CD4-positive, alpha-beta T cell treated with Interleukin-15 for 4 hours (primary cell): Measurements from ENCODE around the gene SYT1.

ENCODE experiments used
- DNase-seq: peaks from one replicate; pipeline ENCODE4 v3.0.0-alpha.2; 2020; ENCODE audit warnings: low spot score

Gene SYT1

DNA sequence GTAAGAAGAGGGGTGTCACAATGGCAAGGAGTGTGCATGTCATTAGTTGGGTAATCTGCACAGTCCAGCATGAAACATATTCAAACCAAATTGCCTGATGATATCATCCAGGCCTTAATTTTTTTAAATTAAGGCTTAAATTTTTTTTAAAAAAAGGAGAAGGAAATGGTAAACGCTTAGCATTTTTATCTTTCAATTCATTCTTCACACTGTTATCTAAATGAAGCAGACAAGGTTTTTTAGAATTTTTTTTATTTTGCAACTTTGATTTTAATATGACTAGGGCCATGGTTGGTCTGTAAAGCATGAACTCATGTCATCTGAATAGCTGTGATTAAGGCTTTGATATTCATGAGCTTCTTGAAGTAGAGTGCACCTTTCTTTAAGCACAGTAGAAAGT, 362.5 kb downstream of the SYT1 start:
- no peak for DNase-seq

DNA sequence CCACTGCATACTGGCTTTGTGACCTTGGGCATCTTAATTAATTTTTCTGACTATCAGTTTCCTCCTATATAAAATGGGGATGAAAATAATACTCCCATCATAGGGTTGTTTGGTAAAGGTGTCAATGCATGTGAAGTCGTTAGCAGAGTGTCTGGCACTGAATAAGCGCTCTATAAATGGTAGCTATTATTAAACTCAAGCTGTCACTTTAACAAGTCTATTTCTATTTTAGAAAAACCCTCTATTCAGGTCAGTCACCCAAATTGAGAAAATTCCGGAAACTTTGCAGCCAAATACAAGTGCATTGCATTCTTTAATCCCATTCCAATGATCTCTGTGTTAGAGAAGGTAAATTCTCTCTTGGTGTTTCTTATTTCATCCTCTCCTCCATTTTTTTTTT, 363.1 kb downstream of the SYT1 start:
- no peak for DNase-seq

DNA sequence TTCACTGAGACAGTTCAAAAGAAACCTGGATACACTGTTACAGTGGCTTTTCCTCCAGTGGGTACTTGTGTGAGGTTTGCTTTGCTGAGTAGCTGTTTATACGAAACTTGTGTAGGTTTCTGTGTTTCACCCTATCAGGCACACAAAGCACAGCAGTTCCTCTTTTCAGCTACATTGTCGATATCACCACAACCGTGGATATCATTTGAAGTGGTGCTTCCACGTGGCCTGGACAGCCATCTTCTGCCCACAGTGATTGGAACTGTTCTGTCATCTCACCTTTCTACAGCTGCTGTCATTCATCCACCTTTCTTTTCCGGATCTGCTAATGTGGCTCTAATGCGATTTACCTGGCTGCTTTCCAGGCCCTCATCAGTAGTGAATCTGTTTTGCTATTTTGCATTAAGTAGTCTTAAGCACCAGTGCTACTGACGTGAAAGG, 368.8 kb downstream of the SYT1 start:
- DNase-seq: no peak

DNA sequence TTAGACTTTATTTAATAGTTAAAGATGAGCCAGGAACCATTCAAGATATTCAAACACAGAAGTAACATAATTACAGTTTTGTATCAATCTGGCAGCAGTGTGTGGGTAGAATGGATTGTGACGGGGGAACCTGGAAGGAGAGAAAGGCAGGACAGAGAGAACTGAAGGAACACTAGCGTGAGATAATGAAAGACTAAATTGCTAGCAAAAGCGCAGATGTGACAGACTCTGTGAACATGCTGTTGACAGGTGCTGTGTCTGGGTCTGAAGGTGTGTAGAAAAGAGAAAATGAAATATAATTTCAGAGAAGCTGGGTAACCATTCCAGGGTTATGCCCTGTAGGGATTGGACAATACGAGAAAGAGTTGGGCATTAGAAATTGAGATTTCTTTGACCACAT, 372.3 kb downstream of the SYT1 start:
- no peak for DNase-seq

DNA sequence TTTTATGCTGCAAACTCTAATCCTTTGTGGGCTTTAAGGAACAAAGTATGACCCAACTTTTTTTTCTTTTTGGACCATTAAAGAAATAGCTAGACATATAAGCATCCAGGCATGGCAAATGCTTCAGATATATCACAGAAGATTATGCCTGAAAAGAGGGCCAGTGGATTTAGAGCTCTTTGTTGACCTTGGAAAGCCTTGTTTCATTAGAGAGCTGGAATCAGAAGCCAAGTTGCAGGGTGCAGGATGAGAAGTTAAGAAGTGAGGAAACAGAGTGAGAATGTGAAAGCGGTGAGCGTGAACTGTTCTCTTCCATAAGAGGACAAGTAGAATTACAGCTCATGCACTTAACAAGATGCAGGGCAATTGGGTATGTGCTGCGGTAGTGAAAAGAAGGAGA, 373.7 kb downstream of the SYT1 start:
- DNase-seq: no peak

DNA sequence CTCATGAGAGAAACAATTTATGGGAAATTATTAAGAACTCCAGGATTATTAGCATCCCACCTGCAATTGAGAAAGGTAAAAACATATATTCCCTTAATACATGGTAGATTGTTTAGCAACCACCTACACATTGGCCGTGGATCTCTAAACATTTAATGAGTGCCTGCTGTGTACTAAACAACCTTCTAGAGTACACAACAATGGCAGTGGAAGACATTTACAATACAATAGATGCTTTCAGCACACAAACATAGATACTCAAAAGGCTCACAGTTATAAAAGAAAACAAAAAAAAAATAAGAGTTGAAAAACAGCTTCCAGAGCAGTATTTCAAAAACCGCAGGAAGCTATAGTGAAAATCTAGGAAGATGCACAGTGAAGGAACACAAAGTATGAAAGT, 382.9 kb downstream of the SYT1 start:
- DNase-seq: no peak

DNA sequence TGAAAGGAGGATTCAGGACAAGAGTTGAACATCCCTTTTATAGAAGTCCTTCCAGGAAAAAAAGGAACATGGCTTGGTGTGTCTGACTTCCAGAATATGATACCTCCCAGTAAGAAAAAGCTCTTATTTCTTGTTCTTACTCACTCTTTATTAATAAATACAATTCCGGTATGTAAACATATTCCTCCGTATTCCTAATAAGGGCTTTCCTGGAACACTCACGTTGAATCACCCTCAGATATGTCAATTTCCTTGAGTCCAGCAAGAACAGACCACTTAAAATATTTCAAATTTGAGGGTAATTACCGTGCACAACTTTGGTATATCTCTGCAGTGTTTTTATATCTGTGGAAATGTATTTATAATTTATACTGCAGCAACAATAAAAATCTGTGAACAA, 385.6 kb downstream of the SYT1 start:
- DNase-seq: no peak

DNA sequence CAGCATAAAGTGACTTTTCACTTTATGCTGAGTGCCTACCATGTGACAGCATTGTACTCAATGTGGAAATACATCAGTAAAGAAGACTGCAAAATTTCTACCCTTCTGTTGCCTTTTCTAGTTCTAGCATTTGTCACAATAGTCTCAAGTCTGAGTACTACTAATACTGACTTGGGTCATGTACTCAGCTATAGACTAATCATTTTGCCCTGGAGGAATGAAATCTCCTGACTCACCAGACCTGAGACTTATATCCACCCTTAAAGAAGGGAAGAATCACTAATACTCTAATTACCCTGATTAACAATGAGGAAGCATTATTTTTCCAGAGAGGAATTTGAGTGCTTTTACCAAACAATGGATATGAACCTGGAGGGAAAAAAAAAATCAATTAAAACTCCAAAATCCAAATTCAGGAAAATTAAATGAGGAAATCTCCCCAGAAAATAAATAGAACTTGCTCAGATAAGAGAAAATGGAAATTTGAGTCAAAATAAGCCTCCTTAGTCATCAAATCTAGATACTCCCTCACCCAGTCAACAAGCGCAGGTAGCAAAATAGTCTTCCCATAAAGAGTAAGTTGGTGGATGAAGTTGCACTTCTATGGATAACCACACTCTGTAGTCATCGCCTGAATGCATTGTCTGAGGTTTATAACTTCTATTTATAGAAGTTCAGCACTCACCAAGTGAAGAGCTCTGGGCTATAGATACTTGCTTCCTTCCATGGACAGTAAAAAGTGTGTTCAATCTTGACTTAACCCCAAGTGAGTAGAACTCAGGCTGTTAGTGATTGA, 386.6 kb downstream of the SYT1 start:
- no peak for DNase-seq

DNA sequence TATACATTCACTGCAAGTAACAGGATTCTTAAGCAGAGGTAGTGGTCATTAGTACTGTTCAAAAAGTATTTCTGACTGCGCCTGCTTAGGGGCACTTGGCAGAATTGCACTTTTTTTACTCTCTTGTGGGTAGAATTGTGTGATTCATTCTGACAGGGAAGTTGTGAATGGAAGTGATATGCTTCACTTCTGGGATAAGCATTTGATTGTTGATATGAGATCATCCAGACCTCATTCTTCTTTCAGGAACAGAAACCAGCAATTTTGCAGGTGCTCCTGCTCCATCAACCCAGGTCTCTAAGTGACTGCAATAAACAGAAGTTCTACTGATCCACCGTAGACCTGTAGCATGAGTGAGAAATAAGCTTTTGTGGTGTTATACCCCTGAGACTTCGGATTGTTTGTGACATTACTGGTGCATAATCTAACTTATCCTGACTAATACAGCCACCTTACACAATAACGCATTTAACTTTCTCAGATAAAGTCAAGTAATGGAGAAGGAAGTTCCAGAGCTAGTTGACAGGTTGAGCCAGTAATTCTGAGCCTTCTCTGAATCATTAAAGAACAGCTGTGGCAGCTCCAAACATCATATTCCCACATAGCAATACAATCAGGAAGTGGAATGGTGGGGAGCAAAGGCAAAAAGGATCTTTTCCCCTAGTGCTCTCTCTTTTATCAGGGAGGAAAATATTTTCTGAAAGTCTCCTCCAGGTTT, 387.9 kb downstream of the SYT1 start:
- DNase-seq: no peak

DNA sequence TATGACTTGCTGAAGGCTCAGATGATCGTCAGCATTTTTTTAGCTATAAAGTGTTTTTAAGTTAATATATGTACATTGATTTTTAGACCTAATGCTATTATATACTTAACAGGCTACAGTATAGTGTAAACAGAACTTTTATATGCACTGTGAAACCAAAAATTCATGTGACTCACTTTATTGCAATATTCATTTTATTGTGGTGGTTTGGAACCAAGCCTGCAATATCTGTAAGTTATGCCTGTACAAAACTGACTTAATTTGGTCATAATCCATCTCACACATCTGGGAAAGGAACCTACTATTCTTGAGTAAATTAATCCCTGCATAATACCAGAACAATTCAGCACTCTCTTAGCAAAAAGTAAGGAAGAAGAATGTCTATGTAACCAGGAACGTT, 390.7 kb downstream of the SYT1 start:
- no peak for DNase-seq

DNA sequence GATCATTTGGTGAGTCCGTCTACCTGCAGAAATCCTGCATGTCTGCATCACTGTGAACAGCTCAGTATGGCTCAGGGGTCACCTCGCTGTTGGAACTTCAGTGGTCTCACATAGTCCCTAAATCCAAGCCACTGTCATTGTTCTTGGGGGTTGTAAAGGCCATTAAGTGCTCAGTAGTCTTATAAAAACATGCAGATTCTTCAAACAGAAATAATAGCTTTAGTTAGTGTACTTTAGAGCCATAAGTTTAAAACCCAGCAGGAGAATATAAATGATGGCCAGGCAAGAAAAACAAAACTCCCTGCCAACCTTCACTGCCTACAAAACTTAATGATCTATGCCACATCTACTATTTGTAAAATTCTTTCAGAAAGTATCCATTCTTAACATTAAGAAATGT, 396.3 kb downstream of the SYT1 start:
- no peak for DNase-seq

DNA sequence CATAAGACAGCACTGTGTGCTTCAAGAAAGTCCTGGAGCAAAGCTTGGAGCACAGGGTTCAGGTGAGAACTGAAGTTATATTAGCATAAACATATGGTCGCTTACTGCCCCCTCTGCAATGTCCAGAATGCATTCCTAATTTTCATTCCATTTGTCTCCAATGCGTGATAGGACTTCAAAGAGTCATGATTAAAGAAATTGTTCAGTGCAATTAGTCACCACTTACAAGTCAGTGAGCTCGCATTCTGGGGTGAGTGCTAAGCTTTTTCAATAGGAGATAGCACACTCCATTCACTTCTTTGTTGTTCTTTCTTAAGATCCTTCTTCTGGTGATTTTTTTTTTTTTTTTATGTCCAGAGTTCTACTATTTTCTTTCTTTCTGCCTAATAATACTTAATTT, 398.4 kb downstream of the SYT1 start:
- no peak for DNase-seq

DNA sequence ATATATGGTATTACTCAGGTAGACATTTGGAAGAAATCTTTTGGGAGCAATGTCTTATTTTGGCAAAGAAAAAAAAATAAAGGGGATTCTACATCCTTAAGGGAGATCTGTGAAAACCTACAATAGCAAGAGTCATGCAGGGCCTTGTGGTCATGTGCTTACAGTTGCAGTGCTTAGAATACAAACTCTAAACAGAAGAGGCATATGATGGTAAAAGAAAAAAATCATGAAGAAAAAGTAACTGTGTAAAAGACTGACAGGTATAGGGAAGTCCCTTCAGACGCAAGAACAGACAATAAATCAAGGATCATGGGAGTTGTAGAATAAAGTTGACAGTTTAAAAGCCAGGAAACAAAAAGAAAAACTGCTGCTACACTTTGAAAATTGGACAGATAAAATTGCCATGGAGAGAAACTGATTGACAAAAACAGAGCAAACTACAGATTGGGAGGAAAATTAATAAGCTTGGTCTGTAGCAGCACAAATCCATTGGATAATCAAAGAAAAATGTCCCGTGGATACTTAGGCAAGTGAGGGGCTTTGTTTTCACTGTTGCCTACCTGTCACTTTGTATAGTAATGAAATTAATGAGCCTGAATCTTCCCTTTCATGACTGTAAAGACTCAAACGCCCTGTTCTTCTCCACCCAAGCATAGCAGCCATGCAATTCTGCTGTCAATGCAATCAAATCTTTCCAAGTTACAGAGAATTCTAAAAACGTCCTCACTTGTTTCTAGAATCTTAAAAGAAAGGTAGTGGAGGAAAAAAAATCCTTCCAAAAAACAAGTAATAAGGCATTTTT, 402.0 kb downstream of the SYT1 start:
- no peak for DNase-seq

DNA sequence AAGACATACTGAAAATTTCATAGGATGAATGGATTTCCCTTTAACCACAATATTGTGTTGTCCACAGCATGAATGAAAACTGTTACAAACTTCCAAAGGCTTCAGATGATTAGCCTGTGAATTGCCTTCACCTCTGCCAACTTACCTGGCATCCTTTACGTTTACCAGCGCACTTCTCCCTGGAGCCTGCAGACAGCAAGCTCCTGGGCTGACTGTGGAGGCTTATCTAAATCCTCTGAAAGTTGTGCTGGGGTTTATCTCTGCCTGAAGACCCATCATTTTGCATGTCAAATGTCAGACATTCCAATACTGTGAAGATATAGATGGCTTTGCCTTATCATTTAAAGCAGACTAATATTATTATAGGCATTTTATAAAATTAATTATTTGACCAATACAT, 403.0 kb downstream of the SYT1 start:
- no peak for DNase-seq

DNA sequence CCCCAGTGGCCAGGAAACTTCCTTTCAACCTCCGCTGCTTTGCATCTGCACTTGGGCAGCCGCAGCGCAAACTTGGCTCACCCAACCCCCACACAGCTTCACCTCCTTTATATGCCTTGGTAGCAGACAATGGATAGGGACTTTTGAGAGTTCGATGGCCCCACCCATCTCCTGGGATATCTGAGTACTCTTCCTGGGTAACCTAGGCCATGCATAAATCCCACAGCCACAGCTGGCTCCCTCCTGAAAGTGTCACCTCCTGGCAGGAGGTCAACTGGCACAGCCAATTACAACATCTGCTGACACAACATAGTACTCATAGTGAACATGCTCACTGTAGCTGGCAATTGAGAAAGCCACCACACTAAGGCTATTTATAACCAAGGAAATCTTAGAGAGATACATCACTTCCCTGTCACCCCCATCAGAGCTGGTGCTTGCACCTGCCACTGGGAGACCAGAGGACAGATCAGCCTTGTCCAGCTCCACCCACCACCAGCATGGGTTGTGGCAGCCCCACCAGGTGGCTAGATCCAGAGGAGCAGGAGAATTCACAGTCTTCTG, 410.0 kb downstream of the SYT1 start:
- DNase-seq: no peak

DNA sequence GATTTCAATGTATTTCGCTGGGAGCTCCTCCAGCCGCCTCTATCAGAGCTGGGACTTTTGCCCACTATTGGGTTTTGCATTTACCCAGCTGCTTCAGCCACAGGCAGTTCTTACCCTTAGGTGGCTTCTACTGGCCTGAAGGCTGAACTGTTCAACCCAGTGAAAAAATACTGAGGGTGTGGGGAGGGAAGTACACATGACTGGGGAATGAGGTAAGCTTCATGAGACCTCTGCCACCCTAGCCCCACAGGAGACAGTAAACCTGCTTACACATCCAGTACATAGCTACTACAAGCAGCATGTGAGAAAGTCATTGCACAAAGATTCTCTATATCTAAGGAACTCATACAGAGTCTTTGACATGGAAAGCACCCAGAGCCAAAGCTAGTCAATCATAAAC, 411.1 kb downstream of the SYT1 start:
- no peak for DNase-seq

DNA sequence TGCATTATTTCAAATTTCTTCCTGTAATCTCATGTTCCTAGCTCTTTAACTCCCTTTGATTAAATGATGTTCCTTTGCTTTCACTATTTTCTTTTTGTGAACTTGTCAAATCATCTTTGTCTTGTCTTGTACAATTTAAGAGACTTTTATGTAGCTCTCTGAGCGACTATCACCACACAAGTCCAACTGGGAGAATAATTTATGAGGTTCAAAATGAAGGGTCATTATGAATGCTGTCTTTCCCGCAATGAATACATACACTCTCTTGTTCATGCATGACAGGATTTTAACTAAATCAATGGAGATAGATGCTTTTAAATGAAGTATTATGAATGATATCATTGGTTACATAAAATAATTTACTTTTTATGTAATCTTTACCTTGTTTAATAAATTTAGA, 418.8 kb downstream of the SYT1 start:
- DNase-seq: no peak

DNA sequence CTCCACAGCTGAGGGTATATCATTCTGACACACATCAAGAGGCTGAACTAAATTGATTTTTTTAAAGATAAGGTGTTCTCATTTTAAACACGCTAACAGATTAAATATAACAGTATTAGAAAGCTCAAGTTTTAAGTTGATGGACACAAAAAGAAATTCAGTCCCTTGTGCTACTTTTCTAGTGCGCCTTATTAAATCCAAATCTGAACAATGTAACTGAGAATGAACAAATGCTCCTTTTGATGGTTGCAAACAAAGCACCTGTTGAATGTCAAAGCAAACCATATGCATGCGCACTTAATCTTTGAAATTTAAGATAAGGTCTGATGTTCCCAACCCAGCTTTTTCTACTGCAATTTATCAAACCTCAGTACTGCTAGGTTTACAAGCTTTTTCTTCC, 424.3 kb downstream of the SYT1 start:
- no peak for DNase-seq

DNA sequence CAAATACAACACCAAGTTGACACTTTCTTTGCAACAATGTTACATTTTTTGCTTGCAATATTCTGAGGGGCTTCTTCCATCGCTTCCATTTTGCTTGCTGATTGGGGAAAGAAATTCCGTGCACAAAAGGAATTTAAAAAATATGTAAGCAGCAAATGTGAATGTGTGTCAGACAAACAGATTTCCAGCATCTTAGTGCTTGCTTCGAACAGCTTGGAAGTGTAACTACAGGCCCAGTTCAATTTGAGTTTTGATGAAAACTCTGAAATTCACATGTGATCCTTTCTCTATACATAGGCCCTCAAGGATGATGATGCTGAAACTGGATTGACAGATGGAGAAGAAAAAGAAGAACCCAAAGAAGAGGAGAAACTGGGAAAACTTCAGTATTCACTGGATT, 427.1 kb downstream of the SYT1 start:
- DNase-seq: no peak

DNA sequence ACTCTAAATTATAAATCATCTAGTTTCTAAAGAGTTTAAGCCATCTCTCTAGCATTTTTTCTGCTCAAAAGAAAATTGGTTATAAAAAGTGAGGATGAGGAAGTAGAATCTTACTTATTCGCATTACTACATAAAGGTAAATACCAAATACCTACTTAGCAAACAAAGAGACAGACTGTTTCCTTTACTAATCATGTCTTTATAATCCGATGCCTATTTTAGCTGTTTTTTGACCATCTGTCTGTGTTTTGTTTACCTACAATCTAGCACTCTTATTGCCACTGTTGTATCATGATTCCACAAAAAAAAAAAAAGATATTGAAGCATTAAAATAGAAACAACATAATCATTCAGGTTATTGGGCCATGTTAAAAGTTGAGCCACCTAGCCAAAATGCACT, 430.0 kb downstream of the SYT1 start:
- no peak for DNase-seq

DNA sequence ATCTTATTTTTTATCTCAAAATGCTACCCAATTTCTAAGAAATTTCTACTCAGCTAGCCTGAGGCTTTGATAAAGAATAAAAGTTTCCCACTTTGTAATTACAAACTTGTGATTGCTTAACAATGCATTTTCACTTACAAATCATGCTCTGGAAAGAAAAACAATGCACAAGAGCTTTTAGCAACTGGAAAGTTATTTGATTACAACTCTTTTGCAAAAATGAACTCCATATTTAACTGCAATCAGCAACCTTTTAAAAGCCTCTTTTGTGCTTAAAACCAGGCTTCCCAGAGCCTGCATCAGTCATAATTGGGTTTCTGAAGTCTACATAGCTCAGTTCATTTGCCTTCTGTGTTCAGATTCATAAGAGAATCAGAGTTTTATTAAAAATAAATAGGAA, 431.0 kb downstream of the SYT1 start:
- DNase-seq: no peak

DNA sequence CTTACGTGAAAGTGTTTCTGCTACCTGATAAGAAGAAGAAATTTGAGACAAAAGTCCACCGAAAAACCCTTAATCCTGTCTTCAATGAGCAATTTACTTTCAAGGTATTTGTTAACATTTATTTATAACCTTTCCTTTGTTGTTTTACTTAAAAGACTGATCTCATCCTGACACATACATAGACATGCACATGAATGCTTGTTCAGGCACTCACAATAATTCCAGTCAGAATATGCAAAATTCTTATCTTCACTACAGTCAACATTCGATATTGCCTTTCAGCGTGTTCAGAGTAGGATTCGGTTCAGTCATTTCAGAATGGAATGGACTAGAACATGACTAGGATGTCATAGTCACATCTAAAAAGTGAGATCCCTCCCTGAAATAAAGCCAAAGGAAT, 431.6 kb downstream of the SYT1 start:
- no peak for DNase-seq

DNA sequence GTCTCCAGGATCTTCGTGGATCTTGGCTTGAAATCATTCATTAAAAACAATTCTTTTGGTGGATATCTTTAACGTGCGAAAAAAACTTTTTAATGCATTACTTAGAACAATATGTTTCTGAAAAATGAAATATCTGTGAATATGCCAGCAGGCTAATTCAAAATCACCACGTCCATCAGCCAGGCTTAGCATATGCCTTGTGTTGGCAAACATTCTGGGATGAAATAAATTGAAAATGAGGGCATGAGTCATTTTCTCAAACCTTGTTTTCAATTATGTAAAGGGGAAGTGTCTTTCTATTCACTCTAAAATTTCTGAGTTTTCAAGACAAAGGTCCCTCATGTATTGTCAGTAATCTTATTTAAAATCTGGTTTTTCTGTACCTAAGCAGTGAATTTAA, 432.3 kb downstream of the SYT1 start:
- no peak for DNase-seq
